ENCODE data around the gene AGO3. TPM values are rescaled to one million over a fixed set of nuclear protein-coding genes. Genes with fewer than 3 reads are reported as not detected.
"Not testable (repeated sequence)": the region's sequence is repeated elsewhere in the genome, so short reads cannot be mapped to it uniquely, and the experiment has no call there.

AGO3 gene
- total RNA-seq, 2 donors from 2014 or later: 19.4 to 32.7 TPM

- Histone ChIP-seq H3K27me3 (replicated peaks; ENCODE audit: insufficient read depth) (no peaks in the 10 kb centered on the region), H3K27ac (no peak overlapping the region), H3K4me3 (no peak overlapping the region), H3K36me3 (no peaks in the 10 kb centered on the region), H3K9me3 (no peaks in the 10 kb centered on the region), H3K4me1 (replicated peaks) (no peaks in the 10 kb centered on the region)
- no peak for TF ChIP-seq POLR2AphosphoS5 (IDR thresholded peaks at IDR 0.05)
- no peak for TF ChIP-seq POLR2A (IDR thresholded peaks at IDR 0.05)
- no peak for TF ChIP-seq CTCF (IDR thresholded peaks at IDR 0.05)
- no peak for DNase-seq (ENCODE audit: low spot score)
- intact Hi-C loops (cut with DNase I): no loop called here
- 94% methylated on average over 2 of the region's 2 CpGs for WGBS
Observed at GRCh38 chr1:35947547-35947946, 16.6 kb downstream of the AGO3 start.

- Histone ChIP-seq H3K36me3 (no peaks in the 10 kb centered on the region), H3K27ac (no peak overlapping the region), H3K9me3 (no peaks in the 10 kb centered on the region), H3K27me3 (replicated peaks; ENCODE audit: insufficient read depth) (no peaks in the 10 kb centered on the region), H3K4me1 (replicated peaks) (no peaks in the 10 kb centered on the region), H3K4me3 (no peak overlapping the region)
- WGBS: 52% methylated on average over 1 of the region's 1 CpG
- no peak for TF ChIP-seq POLR2A (IDR thresholded peaks at IDR 0.05)
- TF ChIP-seq CTCF (IDR thresholded peaks at IDR 0.05): no peak
- no peak for TF ChIP-seq POLR2AphosphoS5 (IDR thresholded peaks at IDR 0.05)
- no peak for DNase-seq (ENCODE audit: low spot score)
- intact Hi-C loops (cut with DNase I): no loop called here
Observed at GRCh38 chr1:35958558-35958957, 27.7 kb downstream of the AGO3 start.

- no peak overlapping the region for H3K27ac ChIP-seq
- no peaks in the 10 kb centered on the region for H3K36me3 ChIP-seq
- no peak for TF ChIP-seq POLR2AphosphoS5 (IDR thresholded peaks at IDR 0.05)
- no peak for TF ChIP-seq CTCF (IDR thresholded peaks at IDR 0.05)
- no peak for TF ChIP-seq POLR2A (IDR thresholded peaks at IDR 0.05)
- WGBS: 22% methylated on average over 3 of the region's 3 CpGs
- H3K27me3 ChIP-seq (replicated peaks; ENCODE audit: insufficient read depth): no peaks in the 10 kb centered on the region
- no peak overlapping the region for H3K4me3 ChIP-seq
- no peaks in the 10 kb centered on the region for H3K9me3 ChIP-seq
- H3K4me1 ChIP-seq (replicated peaks): no peaks in the 10 kb centered on the region
- no peak for DNase-seq (ENCODE audit: low spot score)
- intact Hi-C loops (cut with DNase I): no loop called here
Observed at GRCh38 chr1:35959304-35959703, 28.4 kb downstream of the AGO3 start.

- H3K9me3 ChIP-seq: no peaks in the 10 kb centered on the region
- TF ChIP-seq POLR2AphosphoS5 (IDR thresholded peaks at IDR 0.05): no peak
- TF ChIP-seq POLR2A (IDR thresholded peaks at IDR 0.05): no peak
- TF ChIP-seq CTCF (IDR thresholded peaks at IDR 0.05): no peak
- WGBS: 59% methylated on average over 2 of the region's 2 CpGs
- no peak overlapping the region for H3K27ac ChIP-seq
- H3K27me3 ChIP-seq (replicated peaks; ENCODE audit: insufficient read depth): no peaks in the 10 kb centered on the region
- H3K4me3 ChIP-seq: no peak overlapping the region
- H3K4me1 ChIP-seq (replicated peaks): no peaks in the 10 kb centered on the region
- DNase-seq (ENCODE audit: low spot score): no peak
- no peaks in the 10 kb centered on the region for H3K36me3 ChIP-seq
- intact Hi-C loops (cut with DNase I): no loop called here
Observed at GRCh38 chr1:35962952-35963351, 32.0 kb downstream of the AGO3 start.

- H3K4me1 ChIP-seq (replicated peaks); H3K27ac ChIP-seq; DNase-seq (ENCODE audit: low spot score); H3K27me3 ChIP-seq (replicated peaks; ENCODE audit: insufficient read depth); H3K36me3 ChIP-seq; intact Hi-C loops (cut with DNase I); H3K9me3 ChIP-seq; H3K4me3 ChIP-seq: not testable (repeated sequence)
- WGBS: 100% methylated on average over 1 of the region's 1 CpG
Observed at GRCh38 chr1:35964277-35964676, 33.4 kb downstream of the AGO3 start.
